Endothelial cell of umbilical vein (primary cell): Measurements from ENCODE around the gene ZNF839. TPM values are rescaled to one million over a fixed set of nuclear protein-coding genes. Genes with fewer than 3 reads are reported as not detected.

Experiments
- BruUV-seq: library from RNA; stranded (reverse); fragments of 400-500 nt; replicated peaks from 2 replicates; lab custom pipeline; 2021; lab: Mats Ljungman, UMichigan
- CTCF ChIA-PET: fragments of 300-600, 350-600 bp; sonication (Branson Sonifier 250); formaldehyde crosslinking; loops from one replicate; lab custom pipeline; 2021; ENCODE audit warnings: antibody characterized with exemption, inconsistent platforms; lab: Charles Lee
- POLR2A ChIA-PET: fragments of 300-600, 350-600 bp; sonication (Branson Sonifier 250); formaldehyde crosslinking; loops from one replicate; lab custom pipeline; 2021; ENCODE audit warnings: antibody characterized with exemption, inconsistent platforms; lab: Charles Lee
- DNase-seq: peaks from one replicate; pipeline ENCODE4 v3.0.0-alpha.2; 2011; ENCODE audit warnings: low read depth, low spot score
- FAIRE-seq: peaks from 2 replicates; lab custom pipeline; 2011; peaks lifted over from hg19 to GRCh38; lab: Jason Lieb, UNC
- H2AFZ ChIP-seq: 2 replicates; pipeline ENCODE4 v1.6.0; 2012; ENCODE audit warnings: low read depth, low read length, control low read depth, inconsistent platforms
- H3K27ac ChIP-seq: 2 replicates; pipeline ENCODE4 v1.5.1; 2011; ENCODE audit warnings: low read depth, mild to moderate bottlenecking, control low read depth, low read length, moderate library complexity; ENCODE audit not compliant: insufficient read depth
- H3K27me3 ChIP-seq, 2 experiments: 2 replicates each; pipeline versions ENCODE4 v1.6.0 to v1.6.1; 2011; ENCODE audit warnings: low read length in 2 of 2, mixed read lengths in 1 of 2; ENCODE audit not compliant: control insufficient read depth in 2 of 2, insufficient read depth in 2 of 2
- H3K36me3 ChIP-seq, 2 experiments: 2 replicates in 1 of 2; 3 replicates in 1 of 2; pipeline ENCODE4 v1.5.1; 2011; ENCODE audit warnings: low read length in 2 of 2, mild to moderate bottlenecking in 1 of 2, moderate library complexity in 1 of 2; ENCODE audit not compliant: control insufficient read depth in 2 of 2, insufficient read depth in 2 of 2; ENCODE audit errors: extremely low read depth in 1 of 2
- H3K4me1 ChIP-seq: 3 replicates; pipeline ENCODE4 v1.5.1; 2011; ENCODE audit warnings: mild to moderate bottlenecking, low read length; ENCODE audit not compliant: control insufficient read depth, insufficient read depth; ENCODE audit errors: extremely low read depth
- H3K4me2 ChIP-seq: 2 replicates; pipeline ENCODE4 v1.6.1; 2011; ENCODE audit warnings: low read length, control low read depth, mixed read lengths; ENCODE audit not compliant: insufficient read depth
- H3K4me3 ChIP-seq, 3 experiments: fragments of 200-600 bp in 1 of 3; sonication (generic), shearing (Covaris generic) in 1 of 3; replicated peaks in 1 of 3; 2 replicates each; pipeline ENCODE4 v1.5.1; 2011 to 2016; ENCODE audit warnings: control low read depth in 3 of 3, low read length in 3 of 3, mild to moderate bottlenecking in 2 of 3, inconsistent platforms in 1 of 3, low read depth in 1 of 3, moderate library complexity in 1 of 3; ENCODE audit not compliant: insufficient read depth in 1 of 3
- H3K79me2 ChIP-seq: 2 replicates; pipeline ENCODE4 v1.6.0; 2012; ENCODE audit warnings: low read length, inconsistent platforms; ENCODE audit not compliant: control insufficient read depth, insufficient read depth
- H3K9ac ChIP-seq: replicated peaks from 2 replicates; pipeline ENCODE3; 2011; ENCODE audit warnings: low read length, control low read depth; ENCODE audit not compliant: insufficient read depth; ENCODE audit errors: extremely low read depth
- H3K9me1 ChIP-seq: replicated peaks from 3 replicates; pipeline ENCODE4 v1.6.0; 2011; ENCODE audit warnings: mild to moderate bottlenecking, low read length; ENCODE audit not compliant: control insufficient read depth, insufficient read depth; ENCODE audit errors: extremely low read depth
- H3K9me3 ChIP-seq: replicated peaks from 2 replicates; pipeline ENCODE4 v1.5.1; 2012; ENCODE audit warnings: low read length, inconsistent platforms; ENCODE audit not compliant: control insufficient read depth, insufficient read depth
- H4K20me1 ChIP-seq: replicated peaks from 2 replicates; pipeline ENCODE3; 2011; ENCODE audit warnings: mild to moderate bottlenecking, low read length; ENCODE audit not compliant: control insufficient read depth, insufficient read depth; ENCODE audit errors: extremely low read depth
- CTCF ChIP-seq, 2 donors: IDR thresholded peaks; 1 replicate in 1 of 2; 2 replicates in 1 of 2; pipeline ENCODE4 v1.5.1; 2011; ENCODE audit warnings: low read length in 2 of 2, mild to moderate bottlenecking in 2 of 2, moderate library complexity in 2 of 2, control low read depth in 1 of 2, inconsistent platforms in 1 of 2, low read depth in 1 of 2; ENCODE audit not compliant: insufficient read depth in 1 of 2; ENCODE audit errors: extremely low read depth in 1 of 2
- EZH2 ChIP-seq: IDR thresholded peaks from 2 replicates; pipeline ENCODE4 v1.6.1; 2012; ENCODE audit warnings: borderline replicate concordance, low read depth, mild to moderate bottlenecking, moderate library complexity, low read length, inconsistent platforms; ENCODE audit not compliant: severe bottlenecking
- FOS ChIP-seq: IDR thresholded peaks from 2 replicates; pipeline ENCODE4 v1.6.1; 2011; ENCODE audit warnings: mild to moderate bottlenecking, low read length, moderate library complexity, borderline replicate concordance; ENCODE audit not compliant: insufficient read depth
- GATA2 ChIP-seq: IDR thresholded peaks from 2 replicates; pipeline ENCODE4 v1.7.0; 2011; ENCODE audit warnings: low read depth, mild to moderate bottlenecking, moderate library complexity, mixed read lengths, low read length; ENCODE audit not compliant: insufficient read length, insufficient read depth
- JUN ChIP-seq: IDR thresholded peaks from 2 replicates; pipeline ENCODE4 v1.6.1; 2011; ENCODE audit warnings: borderline replicate concordance, low read depth; ENCODE audit not compliant: insufficient read length, insufficient read depth
- MAX ChIP-seq: IDR thresholded peaks from 2 replicates; pipeline ENCODE4 v1.6.1; 2011; ENCODE audit not compliant: insufficient read depth, insufficient read length
- MYC ChIP-seq: IDR thresholded peaks from one replicate; pipeline ENCODE4 v1.6.1; 2011; ENCODE audit warnings: mild to moderate bottlenecking, low read depth, low read length
- POLR2A ChIP-seq: IDR thresholded peaks from 2 replicates; pipeline ENCODE4 v1.6.1; 2012; ENCODE audit warnings: low read depth, mild to moderate bottlenecking, control low read depth, low read length
- POLR2AphosphoS5 ChIP-seq: IDR thresholded peaks from 2 replicates; pipeline ENCODE4 v1.6.1; 2012; ENCODE audit warnings: low read depth, mild to moderate bottlenecking, control low read depth, low read length, moderate library complexity; ENCODE audit not compliant: insufficient read depth
- dilution Hi-C: fragments of 300-500 bp; cut with MboI; formaldehyde crosslinking; loops from one replicate; pipeline ENCODE4 v1.15.0; 2019; ENCODE audit warnings: low sequenced_read_pairs; ENCODE audit not compliant: extremely low pct_ligation_motif_present
- intact Hi-C: fragments of 100-400 bp; cut with micrococcal nuclease; formaldehyde crosslinking; loops from one replicate; pipeline ENCODE4 v1.10.0; 2022
- polyA plus RNA-seq, 4 experiments: library from polyadenylated mRNA; depleted of rRNA in 3 of 4; stranded (reverse) in 3 of 4; unstranded in 1 of 4; fragments of >200 nt; gene quantifications; 2 replicates each; pipeline versions ENCODE4 v1.2.1 to v1.2.3, GENCODE V29; 2011 to 2012; ENCODE audit warnings: missing spikeins in 1 of 4
- total RNA-seq: library from RNA; stranded (reverse); gene quantifications from 2 replicates; pipeline ENCODE4 v1.2.3, GENCODE V29; 2021

Gene ZNF839
- total and polyA plus RNA-seq, 2 donors (not counting 3 experiments of a cell fraction or from before 2014, with no cell fraction given), result 9.8 to 12.5 TPM

- Histone ChIP-seq H3K79me2 (no peaks in the 10 kb centered on the region), H3K9me1 (no peaks in the 10 kb centered on the region), H4K20me1 (no peaks in the 10 kb centered on the region), H2AFZ (no peak overlapping the region), H3K27me3 (no peaks in the 10 kb centered on the region), H3K4me3 (no peak overlapping the region), H3K4me1 (no peaks in the 10 kb centered on the region), H3K4me2 (no peak overlapping the region), H3K27ac (no peak overlapping the region), H3K9me3 (no peaks in the 10 kb centered on the region), H3K9ac (no peak overlapping the region), H3K36me3 (no peaks in the 10 kb centered on the region)
- dilution Hi-C loops (no loop called here), intact Hi-C loops (no loop called here)
- no peak for FAIRE-seq
- TF ChIP-seq POLR2A (no peak), CTCF (IDR thresholded peaks at IDR 0.05; ENCODE audit: extremely low read depth in 1 of 2, insufficient read depth in 1 of 2, low read depth in 1 of 2, low read length in 2 of 2) (no peak), FOS (no peak), JUN (no peak), EZH2 (no peak), MYC (no peak), GATA2 (no peak), POLR2AphosphoS5 (no peak), MAX (no peak)
- BruUV-seq, result no TSS peak
- no peak for DNase-seq
- CTCF ChIA-PET, result no interaction called here
- POLR2A ChIA-PET, result no interaction called here
These were observed 31.4 kb upstream of the ZNF839 start for GRCh38 chr14:102288139-102288538.
